Fibroblast of lung (primary cell): ENCODE results near the gene CCL2.

Experiments
- CTCF ChIP-seq, 2 donors: IDR thresholded peaks in 1 of 2; conservative IDR thresholded peaks in 1 of 2; 1 replicate in 1 of 2; 2 replicates in 1 of 2; pipeline ENCODE4 v1.5.1; 2011 to 2012; ENCODE audit warnings: low read length in 2 of 2, control low read depth in 1 of 2, inconsistent platforms in 1 of 2, low read depth in 1 of 2, mild to moderate bottlenecking in 1 of 2
- EZH2 ChIP-seq: IDR thresholded peaks from 2 replicates; pipeline ENCODE4 v1.5.1; 2012; ENCODE audit warnings: low read length, control low read depth, mild to moderate bottlenecking; ENCODE audit errors: missing control alignments

- TF ChIP-seq CTCF (conservative IDR thresholded peaks at IDR 0.05 in 1 of 2, IDR thresholded peaks at IDR 0.05 in 1 of 2; ENCODE audit: low read depth in 1 of 2, low read length in 2 of 2), result no peak
- no peak for TF ChIP-seq EZH2
These were observed 2.5 kb upstream of the CCL2 start for GRCh38 chr17:34252444-34253138.
